HepG2 (cell line): ENCODE results near the gene NT5M. TPM values are rescaled to one million over a fixed set of nuclear protein-coding genes. Genes with fewer than 3 reads are reported as not detected.

Experiments used
- AHR ChIP-seq: IDR thresholded peaks from 2 replicates; pipeline ENCODE4 v1.6.1; 2018; ENCODE audit warnings: missing genetic modification reagents, missing compliant biosample characterization
- ETV5 ChIP-seq: IDR thresholded peaks from 2 replicates; pipeline ENCODE4 v1.6.1; 2018; ENCODE audit warnings: missing biosample characterization, missing genetic modification reagents, inconsistent platforms, borderline replicate concordance
- HNF1A ChIP-seq, 2 experiments: sonication (generic) in 1 of 2; formaldehyde crosslinking in 1 of 2; IDR thresholded peaks; 2 replicates each; pipeline versions ENCODE4 v1.4.0 to v1.6.1; 2016 to 2020; ENCODE audit warnings: borderline replicate concordance in 1 of 2, low read depth in 1 of 2, mild to moderate bottlenecking in 1 of 2, missing genetic modification reagents in 1 of 2
- MNT ChIP-seq: fragments of 450-650 bp; IDR thresholded peaks from 2 replicates; pipeline ENCODE4 v1.6.1; 2016
- NCOR1 ChIP-seq: fragments of 200-600 bp; sonication (generic); IDR thresholded peaks from 2 replicates; pipeline ENCODE4 v1.7.0; 2017; ENCODE audit warnings: antibody characterized with exemption, low read length, borderline replicate concordance
- PRDM4 ChIP-seq: sonication (generic); formaldehyde crosslinking; IDR thresholded peaks from 2 replicates; pipeline ENCODE4 v1.9.0; 2021; ENCODE audit warnings: missing genetic modification reagents, borderline replicate concordance
- RBM39 ChIP-seq: fragments of 200-400 bp; formaldehyde crosslinking; IDR thresholded peaks from one replicate; pipeline ENCODE4 v1.6.1; 2018; ENCODE audit warnings: antibody characterized with exemption, mild to moderate bottlenecking, low read depth, low read length; ENCODE audit not compliant: poor library complexity, severe bottlenecking
- SP4 ChIP-seq: sonication (generic); formaldehyde crosslinking; IDR thresholded peaks from 2 replicates; pipeline ENCODE4 v1.8.1; 2023; ENCODE audit warnings: mild to moderate bottlenecking, missing genetic modification reagents
- SP5 ChIP-seq: IDR thresholded peaks from 2 replicates; pipeline ENCODE4 v1.6.1; 2016; ENCODE audit warnings: low read depth, borderline replicate concordance
- TCF12 ChIP-seq, 2 experiments: fragments of 450-650 bp in 1 of 2; sonication (generic) in 1 of 2; formaldehyde crosslinking in 1 of 2; IDR thresholded peaks; 2 replicates each; pipeline versions ENCODE4 v1.6.1 to v1.8.0; 2017 to 2022; ENCODE audit warnings: antibody characterized with exemption in 1 of 2, mild to moderate bottlenecking in 1 of 2, missing genetic modification reagents in 1 of 2, moderate library complexity in 1 of 2
- XRCC5 ChIP-seq: fragments of 200-400 bp; formaldehyde crosslinking; optimal IDR thresholded peaks from 2 replicates; pipeline ENCODE3; 2017; ENCODE audit warnings: mild to moderate bottlenecking, low read length
- YY1 ChIP-seq: IDR thresholded peaks from 2 replicates; pipeline ENCODE4 v1.6.1; 2011; ENCODE audit warnings: low read length, low read depth, moderate library complexity, mild to moderate bottlenecking; ENCODE audit not compliant: insufficient read depth, insufficient replicate concordance
- ZNF253 ChIP-seq: sonication (generic); formaldehyde crosslinking; IDR thresholded peaks from 2 replicates; pipeline ENCODE4 v1.8.0; 2022; ENCODE audit warnings: mild to moderate bottlenecking, missing genetic modification reagents, borderline replicate concordance
- ZNF550 ChIP-seq: sonication (generic); formaldehyde crosslinking; IDR thresholded peaks from 2 replicates; pipeline ENCODE4 v1.4.0; 2020; ENCODE audit warnings: mild to moderate bottlenecking, missing genetic modification reagents, borderline replicate concordance
- ZNF841 ChIP-seq: sonication (generic); formaldehyde crosslinking; IDR thresholded peaks from 2 replicates; pipeline ENCODE4 v1.8.1; 2023; ENCODE audit warnings: missing genetic modification reagents, borderline replicate concordance
- ZSCAN29 ChIP-seq: sonication (generic); formaldehyde crosslinking; conservative IDR thresholded peaks from 2 replicates; pipeline ENCODE4 v1.4.0; 2020; ENCODE audit warnings: mild to moderate bottlenecking, missing genetic modification reagents
- polyA plus RNA-seq, 8 experiments: library from polyadenylated mRNA; depleted of rRNA in 3 of 8; stranded (reverse) in 7 of 8; unstranded in 1 of 8; fragments of >200 nt; fragmentation: Illumina TruSeq in 4 of 8; extraction: Trizol in 4 of 8; gene quantifications; 2 replicates each; pipeline versions ENCODE4 v1.2.1 to v1.2.3, GENCODE V29; 2011 to 2016; ENCODE audit warnings: low read depth in 4 of 8, missing spikeins in 1 of 8, mixed read lengths in 1 of 8; ENCODE audit not compliant: insufficient read depth in 1 of 8
- total RNA-seq, 5 experiments: library from RNA; depleted of rRNA; stranded (reverse); fragments of >200 nt; fragmentation: Illumina TruSeq; extraction: Trizol; gene quantifications; 2 replicates each; pipeline ENCODE4 v1.2.3, GENCODE V29; 2016; ENCODE audit warnings: low read depth in 1 of 5

Gene NT5M
- total and polyA plus RNA-seq, 2 of the 13 experiments (the other 11 are each of a cell fraction or from before 2014, with no cell fraction given) = 0.55 to 0.78 TPM

GRCh38 chr17:17280613-17281549, 22.3 kb upstream of the NT5M start, which contains the start of gene COPS3 (continued):
- TF ChIP-seq HNF1A (IDR thresholded peaks at IDR 0.05; ENCODE audit: low read depth) (no peak), HNF1A (CRISPR knock-in tag; IDR thresholded peaks at IDR 0.05; ENCODE audit: borderline replicate concordance) (peak; percentile 28; the same call in 1 of the 2 replicates), ZNF550 (CRISPR knock-in tag) (no peak), ZNF253 (CRISPR knock-in tag) (peak; percentile 38; the same call in 1 of the 2 replicates), ETV5 (peak; percentile 73; the same call in 1 of the 2 replicates), TCF12 (IDR thresholded peaks at IDR 0.05) (no peak), TCF12 (CRISPR knock-in tag; IDR thresholded peaks at IDR 0.05) (peak; percentile 74; the same call in 1 of the 2 replicates), XRCC5 (no peak), RBM39 (peak; percentile 81), YY1 (peak; percentile 90), SP4 (CRISPR knock-in tag) (no peak), ZSCAN29 (no peak), MNT (peak; percentile 54), SP5 (CRISPR knock-in tag) (no peak), NCOR1 (no peak), PRDM4 (no peak), ZNF841 (no peak), AHR (CRISPR knock-in tag) (peak; percentile 53; the same call in 1 of the 2 replicates)
